Neuronal stem cell (in vitro differentiated cells): ENCODE results near the gene MROH7.

ENCODE experiments used
- DNase-seq: peaks from one replicate; pipeline ENCODE4 v3.0.0-alpha.2; 2013; ENCODE audit warnings: low spot score
- H2AFZ ChIP-seq: one replicate; pipeline ENCODE4 v1.6.1; 2013; ENCODE audit warnings: mild to moderate bottlenecking, low read length, inconsistent platforms
- H2AK5ac ChIP-seq: 2 replicates; pipeline ENCODE4 v1.6.1; 2013; ENCODE audit warnings: low read depth, mild to moderate bottlenecking, inconsistent platforms, low read length, moderate library complexity, mixed read lengths
- H2BK120ac ChIP-seq: 2 replicates; pipeline ENCODE4 v1.6.1; 2013; ENCODE audit warnings: low read depth, mild to moderate bottlenecking, inconsistent platforms, low read length, moderate library complexity, mixed read lengths
- H2BK12ac ChIP-seq: one replicate; pipeline ENCODE4 v1.6.1; 2013; ENCODE audit warnings: low read length, inconsistent platforms
- H2BK15ac ChIP-seq: 2 replicates; pipeline ENCODE4 v1.6.1; 2013; ENCODE audit warnings: mild to moderate bottlenecking, low read length, inconsistent platforms, mixed read lengths
- H2BK5ac ChIP-seq: one replicate; pipeline ENCODE4 v1.6.1; 2013; ENCODE audit warnings: inconsistent platforms, mild to moderate bottlenecking, low read length, moderate library complexity
- H3K14ac ChIP-seq: one replicate; pipeline ENCODE4 v1.6.1; 2013; ENCODE audit warnings: low read length, inconsistent platforms
- H3K18ac ChIP-seq: 2 replicates; pipeline ENCODE4 v1.6.1; 2013; ENCODE audit warnings: low read length, inconsistent platforms
- H3K23ac ChIP-seq: 2 replicates; pipeline ENCODE4 v1.6.1; 2013; ENCODE audit warnings: low read depth, mild to moderate bottlenecking, mixed read lengths, low read length, inconsistent platforms; ENCODE audit not compliant: poor library complexity
- H3K27ac ChIP-seq: replicated peaks from 3 replicates; pipeline ENCODE4 v1.5.1; 2013; ENCODE audit warnings: low read length, inconsistent platforms
- H3K27me3 ChIP-seq, 3 experiments: 2 replicates each; pipeline ENCODE4 v1.6.1; 2013; ENCODE audit warnings: low read length in 3 of 3, mild to moderate bottlenecking in 2 of 3, inconsistent platforms in 1 of 3, low read depth in 1 of 3, mixed read lengths in 1 of 3, moderate library complexity in 1 of 3; ENCODE audit not compliant: control insufficient read depth in 3 of 3, insufficient read depth in 3 of 3
- H3K36me3 ChIP-seq, 2 donors: replicated peaks in 1 of 2; 2 replicates each; pipeline ENCODE4 v1.6.1; 2013; ENCODE audit warnings: low read length in 2 of 2; ENCODE audit not compliant: control insufficient read depth in 2 of 2, insufficient read depth in 2 of 2
- H3K4ac ChIP-seq: 2 replicates; pipeline ENCODE4 v1.6.1; 2013; ENCODE audit warnings: inconsistent platforms, mild to moderate bottlenecking, low read length, moderate library complexity
- H3K4me1 ChIP-seq, 2 donors: 1 replicate in 1 of 2; 2 replicates in 1 of 2; pipeline ENCODE4 v1.6.1; 2013; ENCODE audit warnings: low read length in 2 of 2, low read depth in 1 of 2; ENCODE audit not compliant: control insufficient read depth in 2 of 2, insufficient read depth in 1 of 2
- H3K4me2 ChIP-seq: one replicate; pipeline ENCODE4 v1.6.1; 2013; ENCODE audit warnings: mild to moderate bottlenecking, low read length, inconsistent platforms; ENCODE audit not compliant: insufficient read depth, poor library complexity, severe bottlenecking
- H3K4me3 ChIP-seq, 2 donors: 2 replicates each; pipeline ENCODE4 v1.5.1; 2013; ENCODE audit warnings: low read length in 2 of 2, mild to moderate bottlenecking in 2 of 2, inconsistent platforms in 1 of 2, moderate library complexity in 1 of 2
- H3K79me1 ChIP-seq: one replicate; pipeline ENCODE4 v1.6.1; 2013; ENCODE audit warnings: low read depth, mild to moderate bottlenecking, inconsistent platforms, low read length, moderate library complexity
- H3K9ac ChIP-seq: one replicate; pipeline ENCODE4 v1.6.1; 2013; ENCODE audit warnings: mild to moderate bottlenecking, low read depth, low read length, inconsistent platforms; ENCODE audit not compliant: poor library complexity
- H3K9me3 ChIP-seq, 2 donors: replicated peaks in 1 of 2; 2 replicates each; pipeline versions ENCODE3 to v1.6.1; 2013; ENCODE audit warnings: low read length in 2 of 2, mild to moderate bottlenecking in 2 of 2, inconsistent platforms in 1 of 2, low read depth in 1 of 2, mixed read lengths in 1 of 2, moderate library complexity in 1 of 2; ENCODE audit not compliant: control insufficient read depth in 2 of 2, insufficient read depth in 1 of 2
- H4K8ac ChIP-seq: one replicate; pipeline ENCODE4 v1.6.1; 2013; ENCODE audit warnings: low read depth, mild to moderate bottlenecking, inconsistent platforms, low read length, moderate library complexity
- H4K91ac ChIP-seq: one replicate; pipeline ENCODE4 v1.6.1; 2013; ENCODE audit warnings: low read length, low read depth, mild to moderate bottlenecking, inconsistent platforms; ENCODE audit not compliant: poor library complexity
- WGBS, 2 donors: extraction: QIAGEN DNeasy Blood & Tissue Kit; methylation state at CpG; one replicate each; pipeline ENCODE4 v1.1.7; 2013; ENCODE audit warnings: missing lambda C conversion rate in 2 of 2, mixed read lengths in 1 of 2; ENCODE audit not compliant: insufficient read length in 2 of 2, insufficient replicate concordance in 1 of 2; ENCODE audit errors: extremely low coverage in 2 of 2; 5-methylcytosine and 5-hydroxymethylcytosine counted together

The MROH7 gene

DNA sequence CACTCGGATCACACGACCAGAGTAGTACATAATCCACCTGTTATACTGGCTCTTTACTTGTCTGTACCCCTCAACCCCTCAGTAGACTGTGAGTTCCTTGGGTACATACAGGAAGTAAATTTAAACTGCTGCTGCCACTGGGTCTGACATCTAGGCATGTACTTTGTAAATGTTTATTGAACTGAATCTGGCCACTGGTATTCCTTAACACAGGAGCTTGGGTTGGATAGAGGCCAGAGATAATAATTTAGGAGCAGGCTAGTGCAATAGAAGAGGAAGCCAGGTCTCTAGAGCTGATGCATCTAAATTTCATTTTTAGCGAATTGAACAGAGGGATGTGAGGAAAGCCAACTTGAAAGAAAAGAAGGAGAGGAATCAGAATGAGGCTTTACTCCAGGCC lies 86.4 kb downstream of the MROH7 start:
- Histone ChIP-seq H3K36me3 (peaks cover 30 to 98% of the 10 kb centered on the region in 2 donors), H2BK5ac (no peak overlapping the region), H2BK12ac (no peak overlapping the region), H3K14ac (no peak overlapping the region), H3K18ac (no peak overlapping the region), H3K27me3 (no peaks in the 10 kb centered on the region), H2BK15ac (no peak overlapping the region), H3K4me3 (no peak overlapping the region), H3K4me1 (no peaks in the 10 kb centered on the region), H3K27ac (no peak overlapping the region), H2AFZ (no peak overlapping the region), H3K23ac (no peak overlapping the region), H3K79me1 (no peaks in the 10 kb centered on the region), H2BK120ac (no peak overlapping the region), H3K4ac (no peak overlapping the region), H3K4me2 (no peak overlapping the region), H4K8ac (no peak overlapping the region), H3K9ac (no peak overlapping the region), H3K9me3 (peaks cover 0 to 5% of the 10 kb centered on the region in 2 donors), H2AK5ac (no peak overlapping the region), H4K91ac (no peak overlapping the region)
- WGBS, 2 donors: no CpG with 5 or more reads among the region's 3 CpGs
- DNase-seq: no peak

DNA sequence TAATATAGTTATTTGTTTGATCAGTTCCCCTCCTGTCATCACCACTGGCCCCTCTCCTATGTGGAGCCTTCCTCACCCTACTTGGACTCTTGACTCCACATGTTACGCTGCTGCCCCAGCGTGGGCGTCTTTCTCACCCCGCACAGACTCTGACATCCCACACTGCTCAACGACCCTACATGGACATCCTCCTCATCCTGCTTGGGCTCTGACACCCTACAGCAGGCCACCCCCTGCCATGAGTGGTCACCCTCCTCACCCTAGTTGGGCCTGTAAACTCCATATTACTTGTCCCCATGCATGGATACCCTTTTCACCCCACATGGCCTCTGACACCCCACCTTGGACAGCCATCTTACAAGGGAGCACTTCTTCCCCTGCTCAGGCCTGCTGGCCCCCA lies 95.1 kb downstream of the MROH7 start:
- H3K9me3 ChIP-seq: no peaks in the 10 kb centered on the region
- H3K18ac ChIP-seq: no peak overlapping the region
- no peak overlapping the region for H3K23ac ChIP-seq
- H3K4me2 ChIP-seq: no peak overlapping the region
- DNase-seq: no peak
- H3K9ac ChIP-seq: no peak overlapping the region
- H2AFZ ChIP-seq: no peak overlapping the region
- no peak overlapping the region for H2BK5ac ChIP-seq
- no peak overlapping the region for H4K91ac ChIP-seq
- no peak overlapping the region for H2AK5ac ChIP-seq
- H2BK120ac ChIP-seq: no peak overlapping the region
- H4K8ac ChIP-seq: no peak overlapping the region
- no peak overlapping the region for H3K27ac ChIP-seq
- no peak overlapping the region for H3K14ac ChIP-seq
- H3K79me1 ChIP-seq: no peaks in the 10 kb centered on the region
- no peak overlapping the region for H3K4ac ChIP-seq
- H2BK15ac ChIP-seq: no peak overlapping the region
- no peak overlapping the region for H3K4me3 ChIP-seq
- H3K4me1 ChIP-seq: no peaks in the 10 kb centered on the region
- WGBS, 2 donors: no CpG with 5 or more reads among the region's 5 CpGs
- H2BK12ac ChIP-seq: no peak overlapping the region
- no peaks in the 10 kb centered on the region for H3K27me3 ChIP-seq
- peaks cover 39 to 93% of the 10 kb centered on the region in 2 donors for H3K36me3 ChIP-seq

DNA sequence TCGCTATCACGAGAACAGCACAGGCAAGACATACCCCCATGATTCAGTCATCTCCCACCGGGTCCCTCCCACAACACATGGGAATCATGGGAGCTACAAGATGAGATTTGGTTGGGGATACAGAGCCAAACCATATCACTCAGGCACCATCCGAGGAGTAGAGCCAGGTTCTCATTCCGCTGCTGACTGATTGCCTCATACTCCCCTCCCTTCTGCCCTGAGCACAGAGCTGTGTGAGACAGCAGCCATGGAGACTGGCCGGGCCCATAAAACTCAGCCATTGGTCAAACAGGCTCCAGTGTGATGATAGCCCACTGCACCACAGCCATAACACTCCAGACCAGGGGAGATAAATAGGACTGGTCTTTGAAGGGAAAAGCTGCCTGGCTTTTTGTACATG lies 96.7 kb downstream of the MROH7 start:
- Histone ChIP-seq H3K4me2 (no peak overlapping the region), H3K36me3 (peaks cover 44 to 93% of the 10 kb centered on the region in 2 donors), H2AFZ (no peak overlapping the region), H2BK12ac (no peak overlapping the region), H3K18ac (no peak overlapping the region), H3K9ac (no peak overlapping the region), H3K4ac (no peak overlapping the region), H2BK120ac (no peak overlapping the region), H3K14ac (no peak overlapping the region), H4K91ac (no peak overlapping the region), H3K79me1 (no peaks in the 10 kb centered on the region), H3K23ac (no peak overlapping the region), H2AK5ac (no peak overlapping the region), H2BK5ac (no peak overlapping the region), H3K27me3 (no peaks in the 10 kb centered on the region), H4K8ac (no peak overlapping the region), H3K4me3 (no peak overlapping the region), H3K4me1 (no peaks in the 10 kb centered on the region), H3K9me3 (no peaks in the 10 kb centered on the region), H3K27ac (no peak overlapping the region), H2BK15ac (no peak overlapping the region)
- DNase-seq: no peak
- no CpG with 5 or more reads among the region's 6 CpGs for WGBS, 2 donors

DNA sequence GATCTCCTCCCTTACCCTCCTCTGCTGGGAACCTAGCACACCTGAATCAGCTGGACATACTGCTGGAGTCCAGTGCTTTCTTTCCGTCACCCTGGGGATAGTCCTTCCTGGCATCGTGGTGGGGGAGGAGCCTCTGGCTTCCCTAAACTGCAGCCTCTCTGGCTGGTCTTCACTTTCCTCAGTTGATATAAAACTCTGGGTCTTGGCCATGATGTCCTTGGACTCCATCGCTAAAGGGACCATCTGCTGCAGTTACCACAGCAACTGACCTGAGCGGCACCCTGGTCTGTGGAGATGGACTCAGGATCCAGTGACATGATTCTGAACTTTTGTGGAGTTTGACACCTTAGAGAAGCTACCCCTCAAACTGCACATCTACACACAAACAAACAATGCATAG lies 99.9 kb downstream of the MROH7 start:
- no peak overlapping the region for H3K9ac ChIP-seq
- no peak overlapping the region for H2BK12ac ChIP-seq
- H2BK120ac ChIP-seq: no peak overlapping the region
- no peak overlapping the region for H2BK5ac ChIP-seq
- H3K23ac ChIP-seq: no peak overlapping the region
- no peak overlapping the region for H3K4ac ChIP-seq
- H3K4me3 ChIP-seq: no peak overlapping the region
- H3K18ac ChIP-seq: no peak overlapping the region
- H3K79me1 ChIP-seq: no peaks in the 10 kb centered on the region
- H3K27ac ChIP-seq: no peak overlapping the region
- no peaks in the 10 kb centered on the region for H3K4me1 ChIP-seq
- no peak overlapping the region for H2BK15ac ChIP-seq
- no peaks in the 10 kb centered on the region for H3K9me3 ChIP-seq
- H4K91ac ChIP-seq: no peak overlapping the region
- no peak overlapping the region for H2AK5ac ChIP-seq
- WGBS, 2 donors: no CpG with 5 or more reads among the region's 4 CpGs
- H3K14ac ChIP-seq: no peak overlapping the region
- H3K27me3 ChIP-seq: no peaks in the 10 kb centered on the region
- H3K4me2 ChIP-seq: no peak overlapping the region
- H3K36me3 ChIP-seq: peaks cover 45 to 72% of the 10 kb centered on the region in 2 donors
- H4K8ac ChIP-seq: no peak overlapping the region
- no peak for DNase-seq
- no peak overlapping the region for H2AFZ ChIP-seq
